Stimulated activated CD4-positive, alpha-beta T cell treated with anti-CD3 and anti-CD28 coated beads, Interleukin-1b, Interleukin-23, amount 100 ng/mL, for 48 hours (primary cell): ENCODE results near the gene SMYD2.
"Not testable (repeated sequence)": the region's sequence is repeated elsewhere in the genome, so short reads cannot be mapped to it uniquely, and the experiment has no call there.

Experiments
- DNase-seq: peaks from one replicate; pipeline ENCODE4 v3.0.0-alpha.2; 2020

SMYD2 gene

GRCh38 chr1:214271995-214272731, 8.8 kb upstream of the SMYD2 start:
- DNase-seq, result no peak

DNA sequence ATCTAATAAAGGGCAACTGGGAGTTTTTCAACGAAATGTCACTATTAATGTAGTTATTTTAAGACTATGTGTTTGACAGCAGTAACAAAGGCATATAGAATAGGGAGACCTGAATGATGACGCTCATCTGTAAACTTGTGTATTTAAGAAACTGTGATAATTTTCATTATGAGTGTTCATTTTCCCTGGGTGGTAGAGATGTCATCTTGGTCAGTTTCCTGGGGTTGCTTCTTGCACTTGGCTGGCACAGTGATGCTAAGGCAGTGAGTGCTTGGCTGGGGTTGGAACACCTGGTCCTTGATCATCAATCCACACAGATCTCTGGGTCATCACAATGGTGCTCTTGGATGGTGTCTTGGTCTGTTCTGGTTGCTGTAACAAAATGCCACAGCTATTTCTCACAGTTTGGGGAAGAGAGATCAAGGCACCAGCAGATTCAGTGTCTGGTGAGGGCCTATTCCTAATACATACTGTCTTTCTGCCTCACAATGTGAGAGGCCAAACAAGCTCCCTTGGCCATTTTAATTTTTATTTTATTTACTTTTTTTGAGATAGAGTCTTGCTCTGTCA, 7.9 kb upstream of the SMYD2 start:
- no peak for DNase-seq

DNA sequence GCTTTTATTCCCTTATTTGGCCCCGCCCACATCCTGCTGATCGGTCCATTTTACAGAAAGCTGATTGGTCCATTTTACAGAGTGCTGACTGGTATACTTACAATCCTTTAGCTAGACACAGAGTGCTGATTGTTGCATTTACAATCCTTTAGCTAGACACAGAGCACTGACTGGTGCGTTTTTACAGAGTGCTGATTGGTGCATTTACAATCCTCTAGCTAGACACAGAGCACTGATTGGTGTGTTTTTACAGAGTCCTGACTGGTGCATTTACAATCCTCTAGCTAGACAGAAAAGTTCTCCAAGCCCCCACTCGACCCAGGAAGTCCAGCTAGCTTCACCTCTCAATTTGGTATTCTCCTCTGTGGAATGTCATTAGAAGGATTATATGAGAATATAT, 5.3 kb upstream of the SMYD2 start:
- not testable (repeated sequence) for DNase-seq

DNA sequence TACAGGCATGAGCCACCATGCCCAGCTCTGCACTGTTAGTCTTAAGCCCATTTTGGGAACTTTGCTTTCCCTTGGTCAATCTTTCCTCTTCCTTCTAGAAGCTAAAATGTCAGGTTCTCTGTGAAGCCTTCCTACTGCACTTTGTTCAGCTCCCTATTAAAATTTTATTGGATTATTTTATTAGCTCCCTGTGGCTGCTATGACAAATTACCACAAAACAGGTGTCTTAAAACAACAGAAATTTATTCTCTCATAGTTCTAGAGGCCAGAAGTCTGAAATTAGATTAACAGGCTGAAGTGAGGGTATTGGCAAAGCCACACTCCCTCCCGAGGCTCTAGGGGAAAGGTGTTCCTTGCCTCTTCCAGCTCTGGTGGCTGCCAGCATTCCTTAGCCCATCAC, 4.2 kb upstream of the SMYD2 start:
- DNase-seq, result no peak

DNA sequence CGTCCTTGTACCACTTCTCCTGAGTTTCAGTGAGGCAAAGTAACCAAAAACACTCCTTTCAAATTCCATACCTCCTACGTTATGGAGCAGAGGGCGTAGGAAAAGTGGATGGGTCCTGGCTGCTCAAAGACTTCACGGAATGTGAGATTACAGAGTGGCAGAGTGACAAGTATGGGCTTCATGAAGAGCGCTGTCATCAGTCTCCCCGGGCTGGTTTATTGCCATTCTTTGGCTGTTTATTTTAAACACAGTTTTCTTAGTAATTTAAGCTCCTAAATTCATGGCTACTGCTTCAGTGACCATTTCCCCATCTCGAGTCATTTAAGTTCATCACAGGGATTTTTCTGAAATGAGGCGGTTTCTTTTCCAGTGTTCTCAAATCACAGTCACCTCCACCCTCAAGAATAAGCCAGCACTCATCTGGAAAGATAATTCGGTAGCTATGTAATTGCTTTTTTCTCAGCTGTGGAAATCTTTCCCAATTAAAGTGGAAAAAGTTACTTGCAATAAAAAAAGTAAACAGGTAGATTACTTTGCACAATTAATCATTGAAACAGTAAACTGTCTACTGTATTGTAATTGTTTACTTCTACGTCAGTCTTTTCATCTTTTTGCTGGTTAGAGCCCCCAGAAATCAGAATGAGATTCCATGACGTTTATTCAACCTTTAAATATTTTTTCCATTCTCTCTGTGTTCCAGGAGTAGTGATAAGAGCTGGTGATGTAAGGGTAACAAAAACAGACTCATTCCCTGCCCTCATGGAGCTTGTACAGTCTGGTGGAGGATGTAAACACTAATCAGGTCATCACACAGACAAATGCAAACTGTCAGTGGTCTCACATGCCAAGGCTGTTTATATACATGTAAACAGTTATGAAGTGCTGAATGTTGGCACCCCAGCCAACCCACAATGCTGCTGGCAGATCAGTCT, 3.0 kb upstream of the SMYD2 start:
- DNase-seq, result no peak

GRCh38 chr1:214280386-214281020, 456 bp upstream of the SMYD2 start:
- peak; percentile 10 for DNase-seq

- peak; percentile 5 for DNase-seq
These were observed 1.0 kb downstream of the SMYD2 start for GRCh38 chr1:214281720-214282629.

GRCh38 chr1:214282630-214283242, 1.8 kb downstream of the SMYD2 start:
- peak; percentile 34 for DNase-seq

DNA sequence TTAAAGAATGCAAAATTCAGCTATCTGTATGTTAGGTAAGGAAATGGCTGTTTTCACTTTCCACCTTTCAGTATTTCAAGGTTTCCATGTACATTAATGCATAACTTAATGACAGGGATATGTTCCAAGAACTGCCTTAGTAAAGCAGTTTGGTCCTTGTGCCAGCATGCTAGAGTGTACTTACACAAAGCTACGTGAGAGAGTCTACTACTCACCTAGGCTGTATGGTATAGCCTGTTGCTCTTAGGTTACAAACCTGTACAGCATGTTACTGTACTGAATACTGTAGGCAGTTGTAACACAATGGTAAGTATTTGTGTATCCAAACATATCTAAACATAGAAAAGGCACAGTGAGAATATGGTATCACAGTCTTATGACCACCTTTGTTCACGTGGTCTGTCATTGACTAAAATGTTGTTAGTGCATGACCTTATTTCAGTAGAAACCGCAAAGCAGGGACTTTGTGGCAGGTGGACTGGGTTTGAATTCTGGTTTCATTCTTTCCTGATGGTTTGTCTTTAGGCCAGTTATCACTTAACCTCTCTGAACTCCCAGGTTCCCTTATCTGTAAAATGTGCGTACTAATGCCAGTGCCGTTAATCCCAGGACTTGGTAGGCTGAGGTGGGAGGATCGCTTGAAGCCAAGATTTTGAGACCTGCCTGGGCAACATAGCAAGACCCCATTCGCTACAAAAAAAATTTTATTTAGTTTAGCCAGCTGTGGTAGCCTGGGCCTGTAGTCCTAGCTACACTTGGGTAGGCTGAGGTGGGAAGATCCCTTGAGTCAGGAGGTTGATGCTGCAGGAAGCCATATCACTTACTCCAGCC, 4.9 kb downstream of the SMYD2 start:
- no peak for DNase-seq

GRCh38 chr1:214287884-214288283, 6.9 kb downstream of the SMYD2 start:
- no peak for DNase-seq

GRCh38 chr1:214289574-214290272, 8.8 kb downstream of the SMYD2 start:
- no peak for DNase-seq

GRCh38 chr1:214290424-214291037, 9.6 kb downstream of the SMYD2 start:
- no peak for DNase-seq

DNA sequence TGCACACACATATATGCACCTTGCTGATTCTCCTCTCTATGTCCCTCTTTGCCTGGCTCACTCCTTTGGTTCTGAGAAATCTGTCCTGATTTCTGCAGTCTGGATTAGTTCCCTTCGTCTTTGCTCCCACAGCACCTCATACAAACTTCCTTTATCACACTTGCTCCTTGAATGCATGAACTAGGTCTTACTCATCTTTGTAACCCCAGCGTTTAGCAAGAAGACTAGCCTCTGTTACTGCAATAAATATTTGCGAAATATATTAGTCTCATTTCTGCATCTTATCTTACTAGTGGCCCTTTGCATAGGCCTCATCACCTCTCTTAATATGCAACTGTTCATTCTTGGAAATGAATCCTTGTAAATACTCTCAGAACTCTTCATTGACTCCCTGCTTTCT, 11.4 kb downstream of the SMYD2 start:
- DNase-seq, result no peak

DNA sequence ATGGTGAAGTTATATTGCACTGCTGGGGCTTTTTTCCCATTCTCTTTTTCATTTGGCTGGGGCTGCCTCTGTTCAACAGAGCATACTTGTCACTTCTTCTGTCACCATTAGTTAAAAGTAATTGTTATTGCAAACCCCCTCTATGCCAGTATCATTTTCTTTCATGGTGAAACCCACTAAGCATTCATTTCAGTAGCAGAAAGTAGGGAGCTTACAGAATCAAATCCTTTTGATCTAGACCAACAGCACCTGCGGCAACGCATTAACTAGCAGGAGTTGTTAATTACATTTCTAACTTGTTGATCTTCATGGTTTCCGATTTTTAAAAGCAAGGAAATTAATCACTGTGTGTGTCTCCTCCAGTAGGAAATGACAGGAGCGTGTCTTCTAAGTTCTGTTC, 15.0 kb downstream of the SMYD2 start:
- no peak for DNase-seq

DNA sequence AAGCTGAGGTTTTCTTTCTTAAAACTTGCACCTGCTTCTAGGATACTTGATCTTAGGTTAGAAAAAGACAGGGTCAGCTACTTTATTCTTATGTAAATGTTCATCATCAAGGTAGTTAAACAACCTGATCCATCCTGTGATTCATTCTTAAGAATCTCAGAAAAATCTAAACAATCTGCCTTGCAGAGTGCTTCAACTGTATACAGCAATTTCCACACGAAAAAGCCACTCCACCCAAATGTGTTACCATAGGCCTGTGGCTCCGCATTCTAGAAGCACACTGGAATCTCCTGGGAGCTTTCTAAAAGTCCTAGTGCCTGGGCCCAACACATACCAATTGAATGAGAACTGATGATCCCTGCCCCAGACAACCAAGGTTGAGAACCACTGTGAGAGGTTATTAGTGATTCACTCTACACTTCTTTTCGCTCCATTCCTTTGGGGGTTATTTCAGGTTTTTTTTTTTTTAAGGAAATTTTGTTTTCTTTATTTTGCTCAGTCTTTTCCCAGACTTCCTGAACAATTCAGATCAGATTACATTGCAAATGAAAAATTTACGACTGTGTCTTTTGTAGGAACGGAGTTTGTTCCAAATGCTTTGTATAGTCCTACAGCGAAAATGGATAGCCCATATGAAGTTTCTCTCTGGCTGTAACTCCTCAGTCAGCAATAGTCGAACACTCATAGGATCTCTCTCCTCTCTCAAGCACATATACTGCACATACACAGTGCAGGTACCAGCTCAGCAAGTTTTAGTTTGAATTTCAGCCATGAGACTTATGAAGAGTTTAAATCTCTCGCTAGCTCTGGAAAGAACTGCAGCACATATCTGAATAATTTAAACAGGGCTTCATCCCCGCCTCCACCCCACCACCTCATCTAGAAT, 16.1 kb downstream of the SMYD2 start:
- DNase-seq, result no peak

GRCh38 chr1:214300149-214300780, 19.3 kb downstream of the SMYD2 start:
- no peak for DNase-seq

DNA sequence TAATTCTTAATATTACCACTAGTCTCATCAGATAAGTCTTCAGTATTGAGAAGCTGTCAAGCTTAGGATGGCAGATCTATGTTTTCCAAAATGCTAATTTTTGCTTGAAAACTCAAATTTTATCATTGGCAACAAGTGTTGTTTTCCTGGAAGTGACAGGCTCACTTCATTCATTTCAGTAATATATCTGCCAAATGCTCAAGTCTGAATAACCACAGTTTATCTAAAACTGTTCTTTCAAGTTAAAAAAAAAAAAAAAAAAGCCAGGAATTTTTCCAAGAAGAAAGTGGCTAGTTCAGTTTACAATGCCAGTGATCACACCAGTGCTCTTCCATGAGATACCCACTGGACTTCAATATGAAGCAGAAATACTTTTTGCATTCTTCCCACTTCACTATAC, 20.6 kb downstream of the SMYD2 start:
- DNase-seq, result no peak
